ENCODE results near the gene CHL1.

Gene CHL1

DNA sequence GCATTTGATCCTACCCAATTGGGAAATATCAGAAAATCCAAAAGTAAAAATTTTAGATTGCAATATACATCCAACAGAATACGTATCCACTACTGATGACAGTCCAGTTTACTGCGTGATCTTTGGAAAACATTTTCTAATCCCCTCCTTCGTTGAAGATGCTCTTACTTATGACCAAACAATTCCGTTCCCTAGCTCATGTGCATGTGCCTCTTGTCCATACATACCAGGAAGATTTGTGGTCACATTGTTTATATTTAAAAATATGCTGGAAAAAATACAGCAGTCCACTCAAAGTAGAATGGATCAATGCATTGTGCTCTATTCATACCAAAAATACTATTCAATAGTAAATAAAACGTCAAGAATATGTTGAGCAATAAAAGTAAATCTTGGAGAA lies 135.3 kb downstream of the CHL1 start:
- no peak overlapping the region for H3K4me3 ChIP-seq (ENCODE audit: control insufficient read depth, low read depth, low read length)
- no peak for DNase-seq (ENCODE audit: low read depth)
- TF ChIP-seq, protein P1, sequence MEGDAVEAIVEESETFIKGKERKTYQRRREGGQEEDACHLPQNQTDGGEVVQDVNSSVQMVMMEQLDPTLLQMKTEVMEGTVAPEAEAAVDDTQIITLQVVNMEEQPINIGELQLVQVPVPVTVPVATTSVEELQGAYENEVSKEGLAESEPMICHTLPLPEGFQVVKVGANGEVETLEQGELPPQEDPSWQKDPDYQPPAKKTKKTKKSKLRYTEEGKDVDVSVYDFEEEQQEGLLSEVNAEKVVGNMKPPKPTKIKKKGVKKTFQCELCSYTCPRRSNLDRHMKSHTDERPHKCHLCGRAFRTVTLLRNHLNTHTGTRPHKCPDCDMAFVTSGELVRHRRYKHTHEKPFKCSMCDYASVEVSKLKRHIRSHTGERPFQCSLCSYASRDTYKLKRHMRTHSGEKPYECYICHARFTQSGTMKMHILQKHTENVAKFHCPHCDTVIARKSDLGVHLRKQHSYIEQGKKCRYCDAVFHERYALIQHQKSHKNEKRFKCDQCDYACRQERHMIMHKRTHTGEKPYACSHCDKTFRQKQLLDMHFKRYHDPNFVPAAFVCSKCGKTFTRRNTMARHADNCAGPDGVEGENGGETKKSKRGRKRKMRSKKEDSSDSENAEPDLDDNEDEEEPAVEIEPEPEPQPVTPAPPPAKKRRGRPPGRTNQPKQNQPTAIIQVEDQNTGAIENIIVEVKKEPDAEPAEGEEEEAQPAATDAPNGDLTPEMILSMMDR (IDR thresholded peaks at IDR 0.05; ENCODE audit: control insufficient read depth, insufficient read depth, low read depth, low read length, missing control alignments): no peak

DNA sequence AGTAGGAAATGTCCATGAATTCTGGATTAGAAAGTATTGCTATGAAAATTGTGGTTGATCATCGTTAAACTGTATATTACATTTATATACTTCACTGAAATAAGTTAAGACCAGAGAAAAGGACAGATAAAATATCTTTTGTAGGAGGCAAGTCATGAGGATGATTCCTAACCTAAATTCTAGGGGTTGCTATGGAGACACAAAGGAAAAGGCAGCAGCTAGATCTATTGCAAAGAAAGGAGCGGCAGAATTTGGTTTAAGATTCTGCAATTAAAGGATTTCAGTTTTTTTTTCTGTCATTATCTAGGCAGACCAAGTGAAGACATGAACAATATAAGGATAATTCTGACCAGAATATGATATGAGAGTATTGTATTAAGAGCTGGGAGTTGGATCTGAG lies 136.1 kb downstream of the CHL1 start:
- DNase-seq (ENCODE audit: low read depth): no peak
- H3K4me3 ChIP-seq (ENCODE audit: control insufficient read depth, low read depth, low read length): no peak overlapping the region
- TF ChIP-seq, protein P1 (IDR thresholded peaks at IDR 0.05; ENCODE audit: control insufficient read depth, insufficient read depth, low read depth, low read length, missing control alignments): no peak

DNA sequence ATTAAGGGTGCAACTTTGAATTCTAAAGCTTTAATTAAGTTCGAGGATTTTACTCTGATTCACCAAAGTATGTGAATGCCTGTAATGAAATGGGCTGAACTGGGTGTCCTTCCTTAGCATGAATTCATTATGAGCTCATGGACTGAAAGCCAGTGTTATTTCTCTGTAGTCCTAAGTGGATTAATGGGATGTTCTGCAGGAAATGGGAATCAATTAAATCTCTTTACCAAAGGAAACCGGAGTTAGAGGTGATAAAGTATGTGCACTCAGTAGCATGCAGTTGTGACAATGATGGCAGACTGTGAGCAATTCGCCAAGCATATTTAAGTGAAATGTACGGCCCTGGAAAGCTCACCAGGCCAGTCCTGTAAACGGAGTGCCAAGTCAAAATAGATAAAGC lies 138.7 kb downstream of the CHL1 start:
- no peak overlapping the region for H3K4me3 ChIP-seq (ENCODE audit: control insufficient read depth, low read depth, low read length)
- no peak for DNase-seq (ENCODE audit: low read depth)
- TF ChIP-seq, protein P1 (IDR thresholded peaks at IDR 0.05; ENCODE audit: control insufficient read depth, insufficient read depth, low read depth, low read length, missing control alignments): no peak

DNA sequence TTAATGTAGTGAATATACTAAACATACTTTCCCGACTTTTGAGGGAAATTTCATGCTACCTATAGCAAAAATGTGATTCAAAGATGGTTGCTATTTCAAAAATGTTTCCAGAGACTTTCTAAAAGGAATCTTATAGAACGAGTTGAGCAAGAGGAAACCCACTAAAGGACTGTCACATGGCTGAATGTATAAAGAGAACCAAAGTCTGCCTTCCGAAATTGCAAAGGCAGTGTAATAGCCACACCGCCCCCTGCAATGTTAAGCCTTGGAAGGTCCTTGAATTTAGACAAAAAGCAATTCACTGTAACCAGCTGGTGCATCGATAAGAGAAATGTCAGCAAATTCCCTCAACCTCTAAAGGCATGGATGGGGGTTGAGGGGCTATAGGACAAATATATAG lies 142.8 kb downstream of the CHL1 start:
- DNase-seq (ENCODE audit: low read depth): no peak
- H3K4me3 ChIP-seq (ENCODE audit: control insufficient read depth, low read depth, low read length): no peak overlapping the region
- TF ChIP-seq, protein P1 (IDR thresholded peaks at IDR 0.05; ENCODE audit: control insufficient read depth, insufficient read depth, low read depth, low read length, missing control alignments): no peak

DNA sequence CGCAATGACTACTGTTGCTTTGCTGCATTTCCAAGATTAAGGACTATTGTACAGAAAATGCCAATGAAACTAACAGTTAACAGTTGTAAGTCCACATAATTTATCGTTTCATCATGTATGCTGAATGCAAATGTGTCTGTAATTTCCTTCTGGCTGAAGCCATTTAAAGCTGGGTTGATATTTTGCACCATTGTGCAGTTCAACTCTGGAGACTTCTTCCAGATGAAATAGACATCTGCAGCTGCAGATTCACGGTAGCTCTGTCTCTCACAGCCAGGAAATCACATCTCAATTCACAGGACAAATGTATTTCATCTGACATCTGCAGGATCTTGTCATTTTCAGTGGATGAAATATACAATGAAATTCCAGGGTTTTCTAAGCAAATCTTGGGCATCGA lies 145.4 kb downstream of the CHL1 start:
- H3K4me3 ChIP-seq (ENCODE audit: control insufficient read depth, low read depth, low read length): no peak overlapping the region
- TF ChIP-seq, protein P1 (IDR thresholded peaks at IDR 0.05; ENCODE audit: control insufficient read depth, insufficient read depth, low read depth, low read length, missing control alignments): no peak
- DNase-seq (ENCODE audit: low read depth): no peak

DNA sequence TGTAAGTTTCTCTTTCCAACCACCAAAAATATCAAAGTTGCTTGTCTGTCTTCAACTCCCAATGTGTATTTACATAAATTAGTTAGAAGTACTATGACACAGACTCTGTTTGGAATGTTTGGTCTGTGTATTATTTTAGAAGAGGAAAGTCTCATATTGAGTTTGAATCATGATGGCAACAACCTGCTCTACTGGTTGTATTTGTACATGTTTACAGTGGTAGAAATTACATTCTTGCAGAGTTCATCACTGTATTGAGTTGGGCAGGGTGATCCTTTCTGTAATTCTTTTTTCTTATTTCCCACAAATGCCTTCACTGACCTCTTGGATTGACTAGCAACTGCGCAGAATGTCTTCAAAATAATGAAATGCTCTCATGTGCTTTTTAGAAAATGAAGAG lies 149.6 kb downstream of the CHL1 start:
- no peak overlapping the region for H3K4me3 ChIP-seq (ENCODE audit: control insufficient read depth, low read depth, low read length)
- TF ChIP-seq, protein P1 (IDR thresholded peaks at IDR 0.05; ENCODE audit: control insufficient read depth, insufficient read depth, low read depth, low read length, missing control alignments): no peak
- no peak for DNase-seq (ENCODE audit: low read depth)

DNA sequence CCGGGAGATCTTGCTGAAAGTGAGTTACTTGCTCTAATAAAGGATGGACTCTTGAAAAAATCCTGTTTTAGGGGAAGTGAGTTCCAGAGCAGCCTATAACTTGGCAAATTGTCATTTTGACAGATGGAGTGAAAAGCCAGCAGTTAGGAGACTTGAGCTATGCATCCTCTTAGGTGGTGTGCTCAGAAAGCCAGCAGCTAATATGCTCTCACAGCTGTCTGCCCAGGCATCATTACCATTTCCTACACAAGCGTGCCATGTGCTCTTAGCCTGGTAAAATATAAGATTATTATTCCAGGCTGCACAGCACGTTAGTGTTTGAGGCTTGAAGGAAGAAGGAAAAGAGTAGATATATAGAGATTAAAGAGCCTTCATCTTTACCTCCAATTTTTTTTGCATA lies 151.0 kb downstream of the CHL1 start:
- TF ChIP-seq, protein P1 (IDR thresholded peaks at IDR 0.05; ENCODE audit: control insufficient read depth, insufficient read depth, low read depth, low read length, missing control alignments): no peak
- DNase-seq (ENCODE audit: low read depth): no peak
- H3K4me3 ChIP-seq (ENCODE audit: control insufficient read depth, low read depth, low read length): no peak overlapping the region

Data from AG09309 (cell line).